Trophoblast cell (in vitro differentiated cells and primary cell): ENCODE measurements around the gene ASB13.

Experiments
- DNase-seq, 2 donors: peaks; one replicate each; pipeline ENCODE4 v3.0.0-alpha.2; 2016
- H2AFZ ChIP-seq: 2 replicates; pipeline ENCODE4 v1.6.1; 2013; ENCODE audit warnings: low read length, moderate library complexity, mild to moderate bottlenecking; ENCODE audit not compliant: insufficient read depth, poor library complexity
- H2AK5ac ChIP-seq: 2 replicates; pipeline ENCODE4 v1.6.1; 2013; ENCODE audit warnings: mild to moderate bottlenecking, low read length
- H2BK120ac ChIP-seq: 2 replicates; pipeline ENCODE4 v1.6.1; 2013; ENCODE audit warnings: low read length, mild to moderate bottlenecking, moderate library complexity; ENCODE audit not compliant: insufficient read depth, poor library complexity
- H2BK12ac ChIP-seq: 2 replicates; pipeline ENCODE4 v1.6.1; 2013; ENCODE audit warnings: mild to moderate bottlenecking, low read length, moderate library complexity
- H2BK5ac ChIP-seq: 2 replicates; pipeline ENCODE4 v1.6.1; 2013; ENCODE audit warnings: low read length, low read depth, moderate library complexity, mild to moderate bottlenecking; ENCODE audit not compliant: poor library complexity
- H3K14ac ChIP-seq: 2 replicates; pipeline ENCODE4 v1.6.1; 2013; ENCODE audit warnings: mild to moderate bottlenecking, low read length
- H3K18ac ChIP-seq: 2 replicates; pipeline ENCODE4 v1.6.1; 2013; ENCODE audit warnings: mild to moderate bottlenecking, low read length
- H3K23ac ChIP-seq: 2 replicates; pipeline ENCODE4 v1.6.1; 2013; ENCODE audit warnings: low read length
- H3K27ac ChIP-seq: 2 replicates; pipeline ENCODE4 v1.5.1; 2013; ENCODE audit warnings: low read depth, mild to moderate bottlenecking, inconsistent platforms, low read length, moderate library complexity
- H3K27me3 ChIP-seq: 2 replicates; pipeline ENCODE4 v1.6.1; 2013; ENCODE audit warnings: inconsistent platforms, mild to moderate bottlenecking, low read length, moderate library complexity; ENCODE audit not compliant: insufficient read depth
- H3K36me3 ChIP-seq, 2 experiments: 1 replicate in 1 of 2; 2 replicates in 1 of 2; pipeline ENCODE4 v1.6.1; 2013; ENCODE audit warnings: low read length in 2 of 2, mild to moderate bottlenecking in 2 of 2, moderate library complexity in 1 of 2; ENCODE audit not compliant: insufficient read depth in 2 of 2, control insufficient read depth in 1 of 2
- H3K4ac ChIP-seq: 2 replicates; pipeline ENCODE4 v1.6.1; 2013; ENCODE audit warnings: low read depth, mild to moderate bottlenecking, low read length, moderate library complexity
- H3K4me1 ChIP-seq, 2 experiments: 1 replicate in 1 of 2; 2 replicates in 1 of 2; pipeline ENCODE4 v1.6.1; 2013; ENCODE audit warnings: low read length in 2 of 2, mild to moderate bottlenecking in 2 of 2, moderate library complexity in 1 of 2; ENCODE audit not compliant: insufficient read depth in 2 of 2, control insufficient read depth in 1 of 2
- H3K4me2 ChIP-seq: 2 replicates; pipeline ENCODE4 v1.6.1; 2013; ENCODE audit warnings: inconsistent platforms, mild to moderate bottlenecking, low read length, moderate library complexity
- H3K4me3 ChIP-seq: 2 replicates; pipeline ENCODE4 v1.5.1; 2013; ENCODE audit warnings: mild to moderate bottlenecking, low read depth, low read length, inconsistent platforms
- H3K79me1 ChIP-seq: one replicate; pipeline ENCODE4 v1.6.1; 2013; ENCODE audit warnings: low read length
- H3K79me2 ChIP-seq: 2 replicates; pipeline ENCODE4 v1.6.1; 2013; ENCODE audit warnings: low read length, mild to moderate bottlenecking; ENCODE audit not compliant: control insufficient read depth, insufficient read depth, poor library complexity
- H3K9ac ChIP-seq: 2 replicates; pipeline ENCODE4 v1.6.1; 2013; ENCODE audit warnings: mild to moderate bottlenecking, low read length
- H3K9me3 ChIP-seq: 2 replicates; pipeline ENCODE4 v1.6.1; 2013; ENCODE audit warnings: low read depth, mild to moderate bottlenecking, control low read depth, inconsistent platforms, low read length; ENCODE audit not compliant: insufficient read depth
- H4K12ac ChIP-seq: 2 replicates; pipeline ENCODE4 v1.6.1; 2013; ENCODE audit warnings: low read depth, mild to moderate bottlenecking, low read length, moderate library complexity
- H4K8ac ChIP-seq: 2 replicates; pipeline ENCODE4 v1.6.1; 2013; ENCODE audit warnings: low read depth, mild to moderate bottlenecking, low read length, moderate library complexity
- H4K91ac ChIP-seq: one replicate; pipeline ENCODE4 v1.6.1; 2013; ENCODE audit warnings: low read depth, mild to moderate bottlenecking, low read length, moderate library complexity
- WGBS: extraction: QIAGEN DNeasy Blood & Tissue Kit; methylation state at CpG from one replicate; pipeline ENCODE4 v1.1.7; 2013; ENCODE audit warnings: missing lambda C conversion rate; ENCODE audit not compliant: insufficient read length, insufficient coverage; ENCODE audit errors: extremely low coverage; 5-methylcytosine and 5-hydroxymethylcytosine counted together

The ASB13 gene

DNA sequence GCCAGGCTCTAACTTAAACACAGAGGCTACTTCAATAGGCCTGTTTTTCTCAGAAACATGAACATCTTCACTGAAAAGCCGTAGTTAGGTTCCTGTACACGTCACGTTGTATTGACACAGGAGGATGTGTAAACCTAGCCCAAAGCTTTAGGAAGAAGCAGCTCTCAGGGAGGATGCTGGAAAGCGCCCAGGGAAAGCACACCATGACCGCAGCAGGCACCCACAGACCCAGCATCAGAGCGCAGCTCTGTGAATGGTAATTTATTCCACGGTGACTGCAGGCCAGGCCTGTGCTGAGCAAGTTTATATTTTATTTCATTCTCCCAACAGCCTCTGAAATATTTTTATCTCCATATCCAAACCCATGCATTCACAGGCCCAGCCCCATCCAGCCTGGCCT, 51.1 kb downstream of the ASB13 start:
- WGBS: no CpG with 5 or more reads among the region's 7 CpGs
- Histone ChIP-seq H3K36me3 (no peaks in the 10 kb centered on the region), H3K4me3 (no peak overlapping the region), H3K79me1 (peaks cover 32% of the 10 kb centered on the region), H3K27me3 (no peaks in the 10 kb centered on the region), H2AFZ (no peak overlapping the region), H3K4ac (no peak overlapping the region), H2BK5ac (no peak overlapping the region), H3K18ac (no peak overlapping the region), H3K9me3 (no peaks in the 10 kb centered on the region), H3K27ac (no peak overlapping the region), H4K12ac (no peak overlapping the region), H3K4me1 (peaks cover 20 to 30% of the 10 kb centered on the region in 2 experiments), H2BK12ac (peak overlapping the region; percentile 84), H3K23ac (no peak overlapping the region), H2BK120ac (peak overlapping the region; percentile 70), H4K91ac (peak overlapping the region; percentile 66), H3K9ac (no peak overlapping the region), H3K4me2 (no peak overlapping the region), H3K79me2 (peaks cover 2% of the 10 kb centered on the region), H4K8ac (no peak overlapping the region), H3K14ac (no peak overlapping the region), H2AK5ac (peak overlapping the region; percentile 87)
- DNase-seq: no peak

DNA sequence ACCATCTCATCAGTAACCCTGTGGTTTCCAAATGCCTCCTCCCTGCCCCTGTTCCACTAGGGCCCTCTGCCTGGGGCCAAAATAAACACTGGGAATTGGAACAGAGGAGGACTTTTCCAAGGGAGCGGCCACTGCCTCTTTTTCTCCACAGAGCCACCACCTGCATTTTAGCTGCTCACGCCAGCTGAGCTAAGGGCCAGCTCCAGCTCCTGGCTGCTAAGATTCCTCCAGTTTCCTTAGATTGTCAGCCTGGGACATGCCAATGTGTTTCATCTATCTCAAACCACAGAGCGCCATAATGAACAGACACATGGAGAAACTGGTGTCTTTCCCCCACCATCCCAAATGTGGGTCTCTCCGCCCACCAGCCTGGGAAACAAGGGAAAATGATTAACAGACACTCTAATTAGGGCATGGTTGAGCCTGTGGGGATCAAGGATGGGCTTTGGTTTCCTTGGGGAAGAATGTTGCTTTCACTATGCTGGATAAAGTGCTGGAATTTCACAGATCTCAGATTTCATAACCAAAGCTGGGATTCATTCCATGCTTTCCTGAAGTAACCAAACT, 52.2 kb downstream of the ASB13 start:
- no peak overlapping the region for H2AFZ ChIP-seq
- H3K79me2 ChIP-seq: peaks cover 2% of the 10 kb centered on the region
- no peak overlapping the region for H3K27ac ChIP-seq
- H3K4me2 ChIP-seq: no peak overlapping the region
- no peaks in the 10 kb centered on the region for H3K27me3 ChIP-seq
- H3K79me1 ChIP-seq: peaks cover 22% of the 10 kb centered on the region
- peak overlapping the region; percentile 5 for H2AK5ac ChIP-seq
- no peak overlapping the region for H4K12ac ChIP-seq
- no peak overlapping the region for H3K23ac ChIP-seq
- no peak overlapping the region for H3K14ac ChIP-seq
- DNase-seq: peak; percentile 39 to 58
- H4K91ac ChIP-seq: peak overlapping the region; percentile 15
- H3K9ac ChIP-seq: no peak overlapping the region
- H3K18ac ChIP-seq: no peak overlapping the region
- no peaks in the 10 kb centered on the region for H3K36me3 ChIP-seq
- no peaks in the 10 kb centered on the region for H3K9me3 ChIP-seq
- peak overlapping the region; percentile 8 for H4K8ac ChIP-seq
- H2BK5ac ChIP-seq: peak overlapping the region; percentile 2
- no peak overlapping the region for H3K4ac ChIP-seq
- H2BK12ac ChIP-seq: peak overlapping the region; percentile 51
- H2BK120ac ChIP-seq: peak overlapping the region; percentile 27
- no peak overlapping the region for H3K4me3 ChIP-seq
- H3K4me1 ChIP-seq: peaks cover 12 to 22% of the 10 kb centered on the region in 2 experiments
- WGBS: no CpG with 5 or more reads among the region's 4 CpGs

DNA sequence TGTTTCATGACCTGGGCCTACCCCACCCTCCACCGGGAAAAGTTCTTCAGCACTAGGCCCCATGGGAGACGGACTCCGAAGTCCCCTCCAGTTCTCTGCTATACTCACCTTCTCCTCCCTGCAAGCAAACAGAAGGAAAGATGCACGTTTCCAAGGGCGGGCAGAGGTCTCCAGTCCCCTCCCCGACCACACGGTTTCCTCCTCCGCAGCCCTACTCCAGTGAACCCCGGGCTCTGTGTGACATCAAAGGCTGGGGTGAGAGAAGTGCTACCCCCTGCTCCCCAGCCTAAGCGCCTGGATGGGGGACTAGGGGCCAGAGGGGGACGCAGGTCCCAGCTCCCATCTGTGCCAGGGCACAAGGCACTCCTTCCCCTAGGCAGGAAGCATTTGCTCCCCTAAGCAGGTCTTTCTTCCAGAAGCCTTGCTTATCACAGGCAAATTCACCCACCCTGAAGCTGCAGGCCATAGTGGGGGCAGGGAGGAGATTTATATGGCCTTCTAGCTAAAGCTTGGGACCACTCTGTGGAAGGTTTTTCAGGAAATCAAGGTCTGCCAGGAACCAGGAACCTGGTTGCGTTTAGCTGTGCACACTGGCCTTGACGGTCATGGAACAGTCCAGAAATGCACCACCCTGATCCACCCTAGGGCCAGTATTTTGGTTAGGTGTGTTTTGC, 52.8 kb downstream of the ASB13 start:
- Histone ChIP-seq H3K27ac (no peak overlapping the region), H3K36me3 (no peaks in the 10 kb centered on the region), H3K4me3 (no peak overlapping the region), H3K9ac (no peak overlapping the region), H3K18ac (peak overlapping the region; percentile 3), H3K27me3 (no peaks in the 10 kb centered on the region), H3K4me2 (no peak overlapping the region), H3K9me3 (no peaks in the 10 kb centered on the region), H4K91ac (peak overlapping the region; percentile 67), H3K14ac (peak overlapping the region; percentile 30), H2AK5ac (peak overlapping the region; percentile 53), H3K79me2 (peaks cover under 1% of the 10 kb centered on the region), H2BK120ac (no peak overlapping the region), H3K79me1 (peaks cover 16% of the 10 kb centered on the region), H2BK12ac (peak overlapping the region; percentile 37), H3K4me1 (peaks cover 6 to 16% of the 10 kb centered on the region in 2 experiments), H3K4ac (no peak overlapping the region), H3K23ac (no peak overlapping the region), H2BK5ac (peak overlapping the region; percentile 27), H2AFZ (no peak overlapping the region), H4K8ac (peak overlapping the region; percentile 5), H4K12ac (no peak overlapping the region)
- WGBS: no CpG with 5 or more reads among the region's 13 CpGs
- no peak for DNase-seq

DNA sequence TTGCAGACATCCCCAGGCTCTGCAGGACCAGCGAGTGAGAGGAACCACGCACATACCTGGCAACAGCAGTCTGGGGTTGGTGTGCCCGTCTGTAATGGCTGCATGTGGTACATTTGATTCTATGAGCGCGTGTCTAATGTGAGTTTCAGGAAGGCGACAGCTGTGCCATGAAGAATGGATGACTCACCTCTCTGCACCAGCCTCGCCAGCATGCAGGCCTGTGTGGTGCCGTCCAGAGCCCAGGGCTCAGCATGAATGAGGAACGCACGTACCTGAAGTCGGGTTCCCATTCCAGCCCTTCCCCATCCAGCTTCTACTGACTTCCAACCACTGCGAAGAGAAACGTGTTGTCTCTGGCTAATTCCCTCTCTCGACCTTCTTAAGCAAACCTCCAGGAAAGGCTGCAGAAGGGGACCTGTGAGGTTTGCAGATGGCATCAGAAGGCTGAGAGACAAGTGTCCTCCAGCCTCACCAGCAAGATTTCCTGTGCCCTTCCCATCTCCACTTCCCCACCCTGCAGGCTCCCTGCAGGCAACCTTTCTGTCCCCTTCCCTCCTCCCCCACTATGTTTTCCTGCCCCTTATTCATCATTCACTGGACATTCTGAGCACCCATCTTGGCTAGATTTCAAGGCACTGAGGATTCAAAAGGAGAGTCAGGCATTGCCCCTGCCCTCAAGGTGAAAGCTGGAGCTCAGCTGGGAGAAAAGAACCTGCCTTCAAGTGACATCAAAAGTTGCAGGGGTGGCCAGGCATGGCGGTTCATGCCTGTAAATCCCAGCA, 54.3 kb downstream of the ASB13 start:
- no peak overlapping the region for H2BK12ac ChIP-seq
- H2BK5ac ChIP-seq: no peak overlapping the region
- H3K9me3 ChIP-seq: no peaks in the 10 kb centered on the region
- H3K4ac ChIP-seq: no peak overlapping the region
- no peak overlapping the region for H3K23ac ChIP-seq
- H3K79me1 ChIP-seq: peaks cover 12% of the 10 kb centered on the region
- H3K4me2 ChIP-seq: no peak overlapping the region
- no peak overlapping the region for H4K8ac ChIP-seq
- H3K4me3 ChIP-seq: no peak overlapping the region
- H2BK120ac ChIP-seq: no peak overlapping the region
- no peaks in the 10 kb centered on the region for H3K79me2 ChIP-seq
- no peak overlapping the region for H4K12ac ChIP-seq
- H3K9ac ChIP-seq: no peak overlapping the region
- no peaks in the 10 kb centered on the region for H3K27me3 ChIP-seq
- H2AFZ ChIP-seq: no peak overlapping the region
- no CpG with 5 or more reads among the region's 15 CpGs for WGBS
- H4K91ac ChIP-seq: no peak overlapping the region
- H3K27ac ChIP-seq: no peak overlapping the region
- no peaks in the 10 kb centered on the region for H3K36me3 ChIP-seq
- no peak overlapping the region for H3K18ac ChIP-seq
- no peak for DNase-seq
- H2AK5ac ChIP-seq: no peak overlapping the region
- no peak overlapping the region for H3K14ac ChIP-seq
- H3K4me1 ChIP-seq: peaks cover 5 to 11% of the 10 kb centered on the region in 2 experiments
